GM12878 (cell line): ENCODE measurements around the gene CLCN7. TPM values are rescaled to one million over a fixed set of nuclear protein-coding genes. Genes with fewer than 3 reads are reported as not detected.

Source experiments
- BCL11A ChIP-seq: IDR thresholded peaks from 2 replicates; pipeline ENCODE4 v1.6.1; 2011; ENCODE audit warnings: low read depth, low read length
- BRCA1 ChIP-seq: IDR thresholded peaks from 2 replicates; pipeline ENCODE4 v1.6.1; 2011; ENCODE audit warnings: low read depth, low read length, improper control_type of control experiment
- CREB1 ChIP-seq: IDR thresholded peaks from 2 replicates; pipeline ENCODE4 v1.6.1; 2012; ENCODE audit warnings: low read depth, mild to moderate bottlenecking, inconsistent platforms
- IKZF1 ChIP-seq: fragments of 450-650 bp; conservative IDR thresholded peaks from 2 replicates; pipeline ENCODE4 v1.6.1; 2017; ENCODE audit warnings: antibody characterized with exemption, mild to moderate bottlenecking
- IKZF2 ChIP-seq, 2 experiments: fragments of 450-650 bp; IDR thresholded peaks; 2 replicates each; pipeline ENCODE4 v1.6.1; 2017; ENCODE audit warnings: mild to moderate bottlenecking in 2 of 2, moderate library complexity in 2 of 2
- NFYB ChIP-seq: IDR thresholded peaks from 2 replicates; pipeline ENCODE4 v1.6.1; 2011; ENCODE audit warnings: low read depth, mild to moderate bottlenecking, low read length, improper control_type of control experiment, moderate library complexity; ENCODE audit not compliant: insufficient read depth
- SMARCA5 ChIP-seq: fragments of 450-650 bp; IDR thresholded peaks from 2 replicates; pipeline ENCODE4 v1.6.1; 2017; ENCODE audit warnings: mild to moderate bottlenecking
- TCF3 ChIP-seq: IDR thresholded peaks from 2 replicates; pipeline ENCODE4 v1.6.1; 2012; ENCODE audit warnings: low read depth, mild to moderate bottlenecking, low read length, borderline replicate concordance; ENCODE audit not compliant: insufficient read depth
- polyA plus RNA-seq, 11 experiments: library from polyadenylated mRNA; depleted of rRNA in 4 of 11; unstranded in 6 of 11; stranded (reverse) in 5 of 11; fragments of >200 nt; fragmentation: Nextera tagmentation in 4 of 11; fragmentation: Illumina TruSeq in 1 of 11; extraction: Ambion mirVana in 4 of 11; extraction: Trizol in 1 of 11; gene quantifications; 1 replicate in 1 of 11; 2 replicates in 10 of 11; pipeline versions ENCODE4 v1.2.1 to v1.2.3, GENCODE V29; 2011 to 2016; ENCODE audit warnings: inconsistent platforms in 2 of 11, missing spikeins in 2 of 11, low read depth in 1 of 11
- total RNA-seq, 4 experiments: library from RNA; depleted of rRNA in 3 of 4; stranded (reverse); fragments of >200 nt in 3 of 4; fragmentation: Illumina TruSeq in 1 of 4; extraction: Trizol in 1 of 4; gene quantifications; 2 replicates each; pipeline versions ENCODE4 v1.2.1 to v1.2.3, GENCODE V29; 2013 to 2021
- TF ChIP-seq, protein P1 (sequence below): IDR thresholded peaks from 2 replicates; pipeline ENCODE4 v1.6.1; 2012; ENCODE audit warnings: improper control_type of control experiment, low read depth, low read length; ENCODE audit not compliant: insufficient replicate concordance
- TF ChIP-seq, protein P2 (sequence below): fragments of 150-350 bp; IDR thresholded peaks from 2 replicates; pipeline ENCODE4 v1.6.1; 2016; ENCODE audit warnings: low read depth, low read length
- TF ChIP-seq, protein P3 (sequence below): fragments of 450-650 bp; IDR thresholded peaks from 2 replicates; pipeline ENCODE4 v1.6.1; 2017; ENCODE audit warnings: mild to moderate bottlenecking, low read depth, inconsistent platforms; ENCODE audit not compliant: poor library complexity, severe bottlenecking
- TF ChIP-seq, protein P4 (sequence below): IDR thresholded peaks from 2 replicates; pipeline ENCODE4 v1.6.1; 2011; ENCODE audit warnings: borderline replicate concordance, low read depth, mild to moderate bottlenecking, moderate library complexity, mixed read lengths, low read length; ENCODE audit not compliant: insufficient read depth; ENCODE audit errors: extremely low read length
- TF ChIP-seq, protein P5 (sequence below): fragments of 450-650 bp; formaldehyde crosslinking; IDR thresholded peaks from 2 replicates; pipeline ENCODE4 v1.5.0; 2022; ENCODE audit warnings: mild to moderate bottlenecking, missing genetic modification characterization

Gene CLCN7
- total and polyA plus RNA-seq, 10 of the 15 experiments (the other 5 are each of a cell fraction or from before 2014, with no cell fraction given), result 0.04 to 62.5 (median 19.9) TPM

DNA sequence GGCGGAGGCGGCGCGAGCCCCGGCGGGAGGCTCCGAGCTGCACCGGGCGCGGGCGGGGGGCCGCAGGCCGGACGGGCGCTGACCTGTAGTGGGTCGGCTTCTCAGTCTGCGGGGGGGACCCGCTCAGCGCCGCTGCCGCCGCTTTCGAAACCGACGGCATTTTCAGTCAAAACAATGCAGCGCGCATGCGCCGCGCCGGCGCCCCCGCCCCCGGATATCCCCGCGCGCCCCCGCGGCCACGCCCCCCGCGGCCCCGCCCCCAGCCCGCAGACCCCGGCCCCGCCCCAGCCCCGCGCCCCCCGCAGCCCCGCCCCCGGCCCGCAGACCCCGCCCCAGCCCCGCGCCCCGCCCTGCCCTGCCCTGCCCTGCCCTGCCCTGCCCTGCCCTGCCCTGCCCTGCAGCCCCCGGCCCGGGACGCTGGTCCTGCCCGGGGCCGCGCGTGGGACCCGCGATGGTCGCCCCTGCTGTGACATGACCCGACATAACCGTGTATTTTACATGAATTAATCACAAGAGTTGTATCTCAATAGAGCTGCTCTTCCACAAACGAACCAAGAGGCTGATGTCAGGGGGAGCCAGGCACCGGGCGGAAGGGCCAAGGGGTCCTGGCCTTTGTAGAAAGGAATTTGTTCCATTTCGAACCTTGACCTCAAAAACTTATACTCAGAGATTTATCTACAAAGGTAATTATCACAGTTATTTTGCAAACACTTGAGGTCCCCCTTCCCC, 60.1 kb downstream of the CLCN7 start, which contains the start of gene UNKL (continued):
- TF ChIP-seq, protein P1, sequence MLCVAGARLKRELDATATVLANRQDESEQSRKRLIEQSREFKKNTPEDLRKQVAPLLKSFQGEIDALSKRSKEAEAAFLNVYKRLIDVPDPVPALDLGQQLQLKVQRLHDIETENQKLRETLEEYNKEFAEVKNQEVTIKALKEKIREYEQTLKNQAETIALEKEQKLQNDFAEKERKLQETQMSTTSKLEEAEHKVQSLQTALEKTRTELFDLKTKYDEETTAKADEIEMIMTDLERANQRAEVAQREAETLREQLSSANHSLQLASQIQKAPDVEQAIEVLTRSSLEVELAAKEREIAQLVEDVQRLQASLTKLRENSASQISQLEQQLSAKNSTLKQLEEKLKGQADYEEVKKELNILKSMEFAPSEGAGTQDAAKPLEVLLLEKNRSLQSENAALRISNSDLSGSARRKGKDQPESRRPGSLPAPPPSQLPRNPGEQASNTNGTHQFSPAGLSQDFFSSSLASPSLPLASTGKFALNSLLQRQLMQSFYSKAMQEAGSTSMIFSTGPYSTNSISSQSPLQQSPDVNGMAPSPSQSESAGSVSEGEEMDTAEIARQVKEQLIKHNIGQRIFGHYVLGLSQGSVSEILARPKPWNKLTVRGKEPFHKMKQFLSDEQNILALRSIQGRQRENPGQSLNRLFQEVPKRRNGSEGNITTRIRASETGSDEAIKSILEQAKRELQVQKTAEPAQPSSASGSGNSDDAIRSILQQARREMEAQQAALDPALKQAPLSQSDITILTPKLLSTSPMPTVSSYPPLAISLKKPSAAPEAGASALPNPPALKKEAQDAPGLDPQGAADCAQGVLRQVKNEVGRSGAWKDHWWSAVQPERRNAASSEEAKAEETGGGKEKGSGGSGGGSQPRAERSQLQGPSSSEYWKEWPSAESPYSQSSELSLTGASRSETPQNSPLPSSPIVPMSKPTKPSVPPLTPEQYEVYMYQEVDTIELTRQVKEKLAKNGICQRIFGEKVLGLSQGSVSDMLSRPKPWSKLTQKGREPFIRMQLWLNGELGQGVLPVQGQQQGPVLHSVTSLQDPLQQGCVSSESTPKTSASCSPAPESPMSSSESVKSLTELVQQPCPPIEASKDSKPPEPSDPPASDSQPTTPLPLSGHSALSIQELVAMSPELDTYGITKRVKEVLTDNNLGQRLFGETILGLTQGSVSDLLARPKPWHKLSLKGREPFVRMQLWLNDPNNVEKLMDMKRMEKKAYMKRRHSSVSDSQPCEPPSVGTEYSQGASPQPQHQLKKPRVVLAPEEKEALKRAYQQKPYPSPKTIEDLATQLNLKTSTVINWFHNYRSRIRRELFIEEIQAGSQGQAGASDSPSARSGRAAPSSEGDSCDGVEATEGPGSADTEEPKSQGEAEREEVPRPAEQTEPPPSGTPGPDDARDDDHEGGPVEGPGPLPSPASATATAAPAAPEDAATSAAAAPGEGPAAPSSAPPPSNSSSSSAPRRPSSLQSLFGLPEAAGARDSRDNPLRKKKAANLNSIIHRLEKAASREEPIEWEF, result no peak
- TF ChIP-seq BCL11A, result no peak
- TF ChIP-seq SMARCA5, result peak; percentile 10; the same call in 1 of the 2 replicates
- TF ChIP-seq, protein P2, sequence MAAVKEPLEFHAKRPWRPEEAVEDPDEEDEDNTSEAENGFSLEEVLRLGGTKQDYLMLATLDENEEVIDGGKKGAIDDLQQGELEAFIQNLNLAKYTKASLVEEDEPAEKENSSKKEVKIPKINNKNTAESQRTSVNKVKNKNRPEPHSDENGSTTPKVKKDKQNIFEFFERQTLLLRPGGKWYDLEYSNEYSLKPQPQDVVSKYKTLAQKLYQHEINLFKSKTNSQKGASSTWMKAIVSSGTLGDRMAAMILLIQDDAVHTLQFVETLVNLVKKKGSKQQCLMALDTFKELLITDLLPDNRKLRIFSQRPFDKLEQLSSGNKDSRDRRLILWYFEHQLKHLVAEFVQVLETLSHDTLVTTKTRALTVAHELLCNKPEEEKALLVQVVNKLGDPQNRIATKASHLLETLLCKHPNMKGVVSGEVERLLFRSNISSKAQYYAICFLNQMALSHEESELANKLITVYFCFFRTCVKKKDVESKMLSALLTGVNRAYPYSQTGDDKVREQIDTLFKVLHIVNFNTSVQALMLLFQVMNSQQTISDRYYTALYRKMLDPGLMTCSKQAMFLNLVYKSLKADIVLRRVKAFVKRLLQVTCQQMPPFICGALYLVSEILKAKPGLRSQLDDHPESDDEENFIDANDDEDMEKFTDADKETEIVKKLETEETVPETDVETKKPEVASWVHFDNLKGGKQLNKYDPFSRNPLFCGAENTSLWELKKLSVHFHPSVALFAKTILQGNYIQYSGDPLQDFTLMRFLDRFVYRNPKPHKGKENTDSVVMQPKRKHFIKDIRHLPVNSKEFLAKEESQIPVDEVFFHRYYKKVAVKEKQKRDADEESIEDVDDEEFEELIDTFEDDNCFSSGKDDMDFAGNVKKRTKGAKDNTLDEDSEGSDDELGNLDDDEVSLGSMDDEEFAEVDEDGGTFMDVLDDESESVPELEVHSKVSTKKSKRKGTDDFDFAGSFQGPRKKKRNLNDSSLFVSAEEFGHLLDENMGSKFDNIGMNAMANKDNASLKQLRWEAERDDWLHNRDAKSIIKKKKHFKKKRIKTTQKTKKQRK, result no peak
- no peak for TF ChIP-seq IKZF2 (IDR thresholded peaks at IDR 0.05)
- TF ChIP-seq, protein P3, sequence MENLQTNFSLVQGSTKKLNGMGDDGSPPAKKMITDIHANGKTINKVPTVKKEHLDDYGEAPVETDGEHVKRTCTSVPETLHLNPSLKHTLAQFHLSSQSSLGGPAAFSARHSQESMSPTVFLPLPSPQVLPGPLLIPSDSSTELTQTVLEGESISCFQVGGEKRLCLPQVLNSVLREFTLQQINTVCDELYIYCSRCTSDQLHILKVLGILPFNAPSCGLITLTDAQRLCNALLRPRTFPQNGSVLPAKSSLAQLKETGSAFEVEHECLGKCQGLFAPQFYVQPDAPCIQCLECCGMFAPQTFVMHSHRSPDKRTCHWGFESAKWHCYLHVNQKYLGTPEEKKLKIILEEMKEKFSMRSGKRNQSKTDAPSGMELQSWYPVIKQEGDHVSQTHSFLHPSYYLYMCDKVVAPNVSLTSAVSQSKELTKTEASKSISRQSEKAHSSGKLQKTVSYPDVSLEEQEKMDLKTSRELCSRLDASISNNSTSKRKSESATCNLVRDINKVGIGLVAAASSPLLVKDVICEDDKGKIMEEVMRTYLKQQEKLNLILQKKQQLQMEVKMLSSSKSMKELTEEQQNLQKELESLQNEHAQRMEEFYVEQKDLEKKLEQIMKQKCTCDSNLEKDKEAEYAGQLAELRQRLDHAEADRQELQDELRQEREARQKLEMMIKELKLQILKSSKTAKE, result no peak
- TF ChIP-seq, protein P4, sequence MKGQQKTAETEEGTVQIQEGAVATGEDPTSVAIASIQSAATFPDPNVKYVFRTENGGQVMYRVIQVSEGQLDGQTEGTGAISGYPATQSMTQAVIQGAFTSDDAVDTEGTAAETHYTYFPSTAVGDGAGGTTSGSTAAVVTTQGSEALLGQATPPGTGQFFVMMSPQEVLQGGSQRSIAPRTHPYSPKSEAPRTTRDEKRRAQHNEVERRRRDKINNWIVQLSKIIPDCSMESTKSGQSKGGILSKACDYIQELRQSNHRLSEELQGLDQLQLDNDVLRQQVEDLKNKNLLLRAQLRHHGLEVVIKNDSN, result no peak
- no peak for TF ChIP-seq NFYB
- TF ChIP-seq TCF3, result no peak
- no peak for TF ChIP-seq IKZF1
- TF ChIP-seq CREB1, result no peak
- TF ChIP-seq BRCA1, result no peak
- TF ChIP-seq, protein P5, sequence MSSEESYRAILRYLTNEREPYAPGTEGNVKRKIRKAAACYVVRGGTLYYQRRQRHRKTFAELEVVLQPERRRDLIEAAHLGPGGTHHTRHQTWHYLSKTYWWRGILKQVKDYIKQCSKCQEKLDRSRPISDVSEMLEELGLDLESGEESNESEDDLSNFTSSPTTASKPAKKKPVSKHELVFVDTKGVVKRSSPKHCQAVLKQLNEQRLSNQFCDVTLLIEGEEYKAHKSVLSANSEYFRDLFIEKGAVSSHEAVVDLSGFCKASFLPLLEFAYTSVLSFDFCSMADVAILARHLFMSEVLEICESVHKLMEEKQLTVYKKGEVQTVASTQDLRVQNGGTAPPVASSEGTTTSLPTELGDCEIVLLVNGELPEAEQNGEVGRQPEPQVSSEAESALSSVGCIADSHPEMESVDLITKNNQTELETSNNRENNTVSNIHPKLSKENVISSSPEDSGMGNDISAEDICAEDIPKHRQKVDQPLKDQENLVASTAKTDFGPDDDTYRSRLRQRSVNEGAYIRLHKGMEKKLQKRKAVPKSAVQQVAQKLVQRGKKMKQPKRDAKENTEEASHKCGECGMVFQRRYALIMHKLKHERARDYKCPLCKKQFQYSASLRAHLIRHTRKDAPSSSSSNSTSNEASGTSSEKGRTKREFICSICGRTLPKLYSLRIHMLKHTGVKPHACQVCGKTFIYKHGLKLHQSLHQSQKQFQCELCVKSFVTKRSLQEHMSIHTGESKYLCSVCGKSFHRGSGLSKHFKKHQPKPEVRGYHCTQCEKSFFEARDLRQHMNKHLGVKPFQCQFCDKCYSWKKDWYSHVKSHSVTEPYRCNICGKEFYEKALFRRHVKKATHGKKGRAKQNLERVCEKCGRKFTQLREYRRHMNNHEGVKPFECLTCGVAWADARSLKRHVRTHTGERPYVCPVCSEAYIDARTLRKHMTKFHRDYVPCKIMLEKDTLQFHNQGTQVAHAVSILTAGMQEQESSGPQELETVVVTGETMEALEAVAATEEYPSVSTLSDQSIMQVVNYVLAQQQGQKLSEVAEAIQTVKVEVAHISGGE, result no peak
